Vagina (tissue), 2 donors: ENCODE data around the gene HOXC10. TPM values are rescaled to one million over a fixed set of nuclear protein-coding genes. Genes with fewer than 3 reads are reported as not detected.

ENCODE experiments used
- DNase-seq, 2 donors: peaks; one replicate each; pipeline ENCODE4 v3.0.0-alpha.2; 2017; ENCODE audit errors: extremely low spot score in 2 of 2
- H3K27ac ChIP-seq: fragments of 200-600 bp; sonication (generic); one replicate; pipeline ENCODE4 v1.5.1; 2019
- H3K27me3 ChIP-seq: fragments of 200-600 bp; sonication (generic); one replicate; pipeline ENCODE4 v1.5.1; 2019
- H3K36me3 ChIP-seq, 2 donors: fragments of 200-600 bp; sonication (generic); one replicate each; pipeline ENCODE4 v1.5.1; 2017 to 2019
- H3K4me1 ChIP-seq: fragments of 200-600 bp; sonication (generic); one replicate; pipeline ENCODE4 v1.5.1; 2019
- H3K4me3 ChIP-seq, 2 donors: fragments of 200-600 bp; sonication (generic); 1 replicate in 1 of 2; 2 replicates in 1 of 2; pipeline ENCODE4 v1.5.1; 2016 to 2019
- H3K9me3 ChIP-seq: fragments of 200-600 bp; sonication (generic); one replicate; pipeline ENCODE4 v1.5.1; 2019
- POLR2A ChIP-seq, 2 donors: fragments of 450-650 bp; IDR thresholded peaks; one replicate each; pipeline ENCODE4 v1.6.1; 2017; ENCODE audit warnings: antibody characterized with exemption in 2 of 2, mild to moderate bottlenecking in 2 of 2, moderate library complexity in 2 of 2
- POLR2AphosphoS5 ChIP-seq, 2 donors: sonication (generic); formaldehyde crosslinking; IDR thresholded peaks; one replicate each; pipeline ENCODE4 v1.9.0; 2017; ENCODE audit warnings: antibody characterized with exemption in 2 of 2, mild to moderate bottlenecking in 2 of 2, low read depth in 1 of 2; ENCODE audit not compliant: insufficient read depth in 1 of 2
- intact Hi-C: fragments of 100-400 bp; cut with DNase I; formaldehyde crosslinking; loops from one replicate; pipeline ENCODE4 v1.15.1; 2023
- total RNA-seq: library from RNA; depleted of rRNA; stranded (reverse); fragments of >200 nt; gene quantifications from one replicate; pipeline ENCODE4 v1.2.3, GENCODE V29; 2016
- TF ChIP-seq, protein P1 (sequence below), 3 experiments: fragments of 450-650 bp in 2 of 3; fragments of 200-600 bp in 1 of 3; sonication (generic) in 1 of 3; IDR thresholded peaks; one replicate each; pipeline ENCODE4 v1.5.1; 2017 to 2019; ENCODE audit warnings: antibody characterized with exemption in 3 of 3, mild to moderate bottlenecking in 2 of 3, moderate library complexity in 2 of 3

Gene HOXC10
- total RNA-seq, 1 donor from 2014 or later: not detected

DNA sequence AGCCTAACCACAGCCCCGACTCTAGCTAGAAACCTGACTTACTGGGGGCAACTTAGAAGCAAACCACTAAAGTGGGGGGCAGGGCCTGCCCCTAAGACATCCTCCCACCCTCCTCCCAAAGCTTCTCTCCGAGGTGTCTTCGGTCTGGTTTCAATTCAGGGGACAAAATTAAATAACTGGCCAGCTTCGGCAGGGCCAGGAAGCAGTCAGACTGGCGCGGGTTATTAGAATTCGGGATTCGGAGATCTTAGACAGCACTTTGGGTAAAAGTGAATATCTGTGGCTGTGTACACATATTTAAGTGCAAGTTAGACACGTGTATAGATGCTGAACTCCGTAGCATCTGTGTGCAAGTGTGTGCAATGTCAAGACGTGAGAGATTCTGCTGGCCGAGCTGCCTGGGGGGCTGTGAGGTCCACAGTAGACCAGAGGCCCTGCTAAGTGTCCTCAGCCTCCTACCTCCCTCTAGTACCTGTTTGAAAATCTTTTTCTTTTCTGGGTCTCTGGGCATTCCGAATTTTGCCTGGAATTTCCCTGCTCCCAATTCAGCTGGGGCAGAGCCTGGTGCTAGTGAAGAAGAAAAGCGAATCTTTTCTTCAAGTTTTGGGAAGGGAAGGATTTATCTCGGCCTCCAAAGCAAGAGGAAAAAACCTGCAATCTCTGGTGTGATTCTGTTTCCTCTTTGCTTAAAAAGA, 4.0 kb upstream of the HOXC10 start:
- Histone ChIP-seq H3K9me3 (no peaks in the 10 kb centered on the region), H3K27me3 (peaks cover 24% of the 10 kb centered on the region), H3K4me1 (peaks cover 18% of the 10 kb centered on the region), H3K4me3 (no peak overlapping the region), H3K36me3 (no peaks in the 10 kb centered on the region), H3K27ac (no peak overlapping the region)
- intact Hi-C loops: no loop called here
- no peak for TF ChIP-seq POLR2AphosphoS5 (IDR thresholded peaks at IDR 0.05; ENCODE audit: insufficient read depth in 1 of 2, low read depth in 1 of 2)
- TF ChIP-seq POLR2A (IDR thresholded peaks at IDR 0.05): no peak
- TF ChIP-seq, protein P1, sequence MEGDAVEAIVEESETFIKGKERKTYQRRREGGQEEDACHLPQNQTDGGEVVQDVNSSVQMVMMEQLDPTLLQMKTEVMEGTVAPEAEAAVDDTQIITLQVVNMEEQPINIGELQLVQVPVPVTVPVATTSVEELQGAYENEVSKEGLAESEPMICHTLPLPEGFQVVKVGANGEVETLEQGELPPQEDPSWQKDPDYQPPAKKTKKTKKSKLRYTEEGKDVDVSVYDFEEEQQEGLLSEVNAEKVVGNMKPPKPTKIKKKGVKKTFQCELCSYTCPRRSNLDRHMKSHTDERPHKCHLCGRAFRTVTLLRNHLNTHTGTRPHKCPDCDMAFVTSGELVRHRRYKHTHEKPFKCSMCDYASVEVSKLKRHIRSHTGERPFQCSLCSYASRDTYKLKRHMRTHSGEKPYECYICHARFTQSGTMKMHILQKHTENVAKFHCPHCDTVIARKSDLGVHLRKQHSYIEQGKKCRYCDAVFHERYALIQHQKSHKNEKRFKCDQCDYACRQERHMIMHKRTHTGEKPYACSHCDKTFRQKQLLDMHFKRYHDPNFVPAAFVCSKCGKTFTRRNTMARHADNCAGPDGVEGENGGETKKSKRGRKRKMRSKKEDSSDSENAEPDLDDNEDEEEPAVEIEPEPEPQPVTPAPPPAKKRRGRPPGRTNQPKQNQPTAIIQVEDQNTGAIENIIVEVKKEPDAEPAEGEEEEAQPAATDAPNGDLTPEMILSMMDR (IDR thresholded peaks at IDR 0.05): no peak
- no peak for DNase-seq

DNA sequence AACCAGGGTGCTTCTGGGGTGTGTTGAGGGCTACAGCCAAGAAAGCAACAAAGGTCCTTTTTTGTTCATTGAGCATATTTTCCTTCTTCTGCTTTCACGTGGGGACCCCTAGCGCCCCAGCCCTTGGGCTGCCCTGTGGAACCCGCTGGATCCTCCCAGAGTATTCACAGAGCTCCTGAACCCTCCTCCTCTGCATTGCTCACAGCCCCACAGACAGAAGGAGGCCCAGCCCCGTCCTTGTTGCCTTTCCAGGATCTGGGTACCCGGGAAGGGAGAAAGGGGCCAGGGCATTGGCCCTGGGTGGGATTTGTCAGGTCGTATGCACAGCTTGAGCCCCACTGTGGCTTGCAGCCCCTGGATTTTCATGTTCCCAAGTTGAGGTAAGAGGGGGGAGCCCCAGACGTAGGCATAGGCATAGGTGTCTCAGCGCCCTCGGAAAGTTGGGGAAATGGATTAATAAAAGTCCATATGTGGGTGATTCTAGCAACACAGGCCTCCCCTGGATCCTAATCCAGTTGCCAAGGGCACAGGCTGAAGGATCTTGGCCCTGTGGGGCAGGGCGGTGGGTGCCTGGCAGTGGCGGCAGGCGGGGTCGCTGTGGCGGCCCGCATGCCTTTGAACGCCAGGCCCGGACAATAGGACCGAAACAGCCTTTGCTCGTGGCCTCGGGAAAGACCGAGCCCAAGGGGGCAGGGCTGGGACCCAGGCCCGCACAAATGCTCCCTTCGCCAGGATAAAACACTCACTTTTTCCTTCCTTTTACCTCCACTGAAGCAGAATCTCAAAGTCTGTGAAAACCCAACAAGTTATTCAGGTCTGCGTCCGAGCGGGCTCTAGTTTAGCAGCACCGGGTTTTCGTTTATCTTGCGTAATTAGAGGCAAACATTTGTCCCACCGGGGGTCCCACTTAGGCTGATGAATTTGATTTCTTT, 3.0 kb upstream of the HOXC10 start:
- TF ChIP-seq POLR2A (IDR thresholded peaks at IDR 0.05) (no peak), POLR2AphosphoS5 (IDR thresholded peaks at IDR 0.05; ENCODE audit: insufficient read depth in 1 of 2, low read depth in 1 of 2) (no peak)
- TF ChIP-seq, protein P1 (IDR thresholded peaks at IDR 0.05): no peak
- intact Hi-C loops: no loop called here
- peaks cover 26% of the 10 kb centered on the region for H3K27me3 ChIP-seq
- no peak overlapping the region for H3K27ac ChIP-seq
- no peaks in the 10 kb centered on the region for H3K9me3 ChIP-seq
- no peaks in the 10 kb centered on the region for H3K36me3 ChIP-seq
- DNase-seq: no peak
- no peak overlapping the region for H3K4me3 ChIP-seq
- H3K4me1 ChIP-seq: peaks cover 24% of the 10 kb centered on the region

DNA sequence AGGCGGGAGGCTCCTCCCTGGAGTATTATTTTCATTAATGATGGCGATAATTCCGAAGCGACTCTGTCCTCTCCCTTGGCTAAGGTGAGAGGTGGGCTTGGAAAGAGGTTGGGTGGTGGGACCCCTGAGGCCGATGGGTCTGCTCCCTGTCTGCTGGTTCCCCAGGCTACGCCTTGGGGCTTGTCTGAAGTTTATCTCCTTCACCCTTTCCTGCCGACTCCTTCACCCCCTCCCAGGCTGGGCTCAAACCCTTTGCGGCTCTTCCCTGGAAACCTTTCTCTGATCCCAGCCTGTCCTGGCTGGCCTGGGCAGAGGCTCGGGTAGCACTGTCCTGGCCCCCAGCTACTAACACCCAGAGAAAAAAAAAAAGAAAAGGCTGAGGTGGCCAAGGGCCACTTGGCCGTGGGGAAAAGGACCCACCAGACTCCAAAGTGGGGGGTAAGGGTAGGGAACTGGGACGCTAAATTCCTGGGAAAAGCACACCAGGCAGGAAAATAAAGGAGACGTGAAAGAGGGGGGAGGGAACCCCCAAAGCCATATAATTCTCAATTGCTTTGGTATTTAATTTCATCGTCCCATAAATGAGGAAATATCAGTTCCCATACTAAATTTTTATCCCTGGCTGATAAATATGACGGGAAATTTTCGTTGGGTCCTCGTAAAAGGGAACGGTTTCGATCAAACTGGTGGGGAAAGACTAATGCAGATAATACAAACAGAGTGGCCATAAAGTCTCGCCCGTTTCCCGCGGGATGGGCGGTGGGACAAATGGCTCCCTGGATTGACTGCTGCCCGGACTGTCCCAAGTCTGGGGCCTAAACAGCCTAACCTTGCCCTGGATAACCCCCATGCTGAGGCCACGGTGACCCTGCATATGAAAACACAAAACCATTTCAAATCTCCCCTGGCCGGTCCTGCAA, 2.0 kb upstream of the HOXC10 start:
- intact Hi-C loops: no loop called here

DNA sequence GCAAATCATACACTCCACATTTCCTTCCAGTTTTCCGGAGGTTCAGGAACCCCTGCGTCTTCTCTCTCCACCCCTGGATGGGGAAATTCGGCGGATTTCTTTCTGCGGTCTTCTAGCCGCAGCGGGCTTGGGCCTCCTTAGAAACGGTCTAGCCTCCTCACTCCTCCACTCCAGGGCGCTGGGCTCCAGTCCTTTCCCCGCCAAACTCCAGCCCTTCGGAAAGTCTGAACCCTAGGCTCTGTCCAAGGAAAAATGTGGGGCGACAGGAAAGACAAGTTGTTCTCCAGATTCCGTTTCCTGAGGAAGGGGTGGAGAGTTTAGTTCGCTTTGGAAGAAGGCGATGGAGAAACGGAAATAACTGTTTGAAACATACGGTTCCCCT, 1.4 kb upstream of the HOXC10 start:
- Histone ChIP-seq H3K4me1 (peaks cover 24% of the 10 kb centered on the region), H3K27ac (no peak overlapping the region), H3K36me3 (no peaks in the 10 kb centered on the region), H3K27me3 (peaks cover 24% of the 10 kb centered on the region), H3K4me3 (no peak overlapping the region), H3K9me3 (no peaks in the 10 kb centered on the region)
- TF ChIP-seq POLR2A (IDR thresholded peaks at IDR 0.05) (no peak), POLR2AphosphoS5 (IDR thresholded peaks at IDR 0.05; ENCODE audit: insufficient read depth in 1 of 2, low read depth in 1 of 2) (no peak)
- TF ChIP-seq, protein P1 (IDR thresholded peaks at IDR 0.05): no peak
- intact Hi-C loops: no loop called here
- no peak for DNase-seq

More for the DNA sequence above, 2.0 kb upstream of the HOXC10 start:
- H3K4me3 ChIP-seq: no peak overlapping the region
- no peaks in the 10 kb centered on the region for H3K9me3 ChIP-seq
- peaks cover 25% of the 10 kb centered on the region for H3K27me3 ChIP-seq
- DNase-seq: no peak
- no peak overlapping the region for H3K27ac ChIP-seq
- H3K36me3 ChIP-seq: no peaks in the 10 kb centered on the region
- peaks cover 24% of the 10 kb centered on the region for H3K4me1 ChIP-seq
- TF ChIP-seq POLR2AphosphoS5 (IDR thresholded peaks at IDR 0.05; ENCODE audit: insufficient read depth in 1 of 2, low read depth in 1 of 2) (no peak), POLR2A (IDR thresholded peaks at IDR 0.05) (no peak)
- TF ChIP-seq, protein P1 (IDR thresholded peaks at IDR 0.05): no peak
